HepG2 (cell line): Measurements from ENCODE around the gene GPD1. TPM values are rescaled to one million over a fixed set of nuclear protein-coding genes. Genes with fewer than 3 reads are reported as not detected.

Experiments used
- DNMT3B ChIP-seq: conservative IDR thresholded peaks from 2 replicates; pipeline ENCODE4 v1.6.1; 2016; ENCODE audit warnings: missing biosample characterization, control low read depth
- DPF2 ChIP-seq: sonication (generic); formaldehyde crosslinking; IDR thresholded peaks from 2 replicates; pipeline ENCODE4 v1.4.0; 2020; ENCODE audit warnings: mild to moderate bottlenecking, low read depth, missing genetic modification reagents, borderline replicate concordance
- EZH2 ChIP-seq: conservative IDR thresholded peaks from 2 replicates; pipeline ENCODE4 v1.6.1; 2012; ENCODE audit warnings: mild to moderate bottlenecking, low read depth, low read length, moderate library complexity
- JARID2 ChIP-seq: sonication (generic); formaldehyde crosslinking; IDR thresholded peaks from 2 replicates; pipeline ENCODE4 v1.8.1; 2023; ENCODE audit warnings: missing genetic modification reagents, inconsistent platforms; ENCODE audit not compliant: insufficient replicate concordance
- KAT2B ChIP-seq: fragments of 150-350 bp; IDR thresholded peaks from 2 replicates; pipeline ENCODE4 v1.6.1; 2014; ENCODE audit warnings: low read depth, low read length, borderline replicate concordance
- MAFF ChIP-seq: IDR thresholded peaks from 2 replicates; pipeline ENCODE4 v1.6.1; 2011; ENCODE audit warnings: low read depth, low read length, improper control_type of control experiment
- MED8 ChIP-seq: sonication (generic); formaldehyde crosslinking; IDR thresholded peaks from 2 replicates; pipeline ENCODE4 v1.8.1; 2023; ENCODE audit warnings: mild to moderate bottlenecking, missing genetic modification reagents; ENCODE audit not compliant: insufficient replicate concordance
- NFYB ChIP-seq: sonication (generic); formaldehyde crosslinking; IDR thresholded peaks from 2 replicates; pipeline ENCODE4 v1.4.0; 2020; ENCODE audit warnings: missing genetic modification reagents
- PHF21A ChIP-seq: sonication (generic); formaldehyde crosslinking; IDR thresholded peaks from 2 replicates; pipeline ENCODE4 v1.5.0; 2020; ENCODE audit warnings: mild to moderate bottlenecking, missing genetic modification reagents
- PHF8 ChIP-seq: sonication (generic); formaldehyde crosslinking; IDR thresholded peaks from 2 replicates; pipeline ENCODE4 v1.5.0; 2020; ENCODE audit warnings: missing genetic modification reagents
- SALL2 ChIP-seq: sonication (generic); formaldehyde crosslinking; IDR thresholded peaks from 2 replicates; pipeline ENCODE4 v1.8.1; 2023; ENCODE audit warnings: mild to moderate bottlenecking, missing genetic modification reagents, inconsistent platforms
- SP1 ChIP-seq, 2 experiments: fragments of 450-650 bp in 1 of 2; sonication (generic) in 1 of 2; formaldehyde crosslinking in 1 of 2; IDR thresholded peaks; 2 replicates each; pipeline versions ENCODE4 v1.4.0 to v1.6.1; 2016 to 2020; ENCODE audit warnings: missing genetic modification reagents in 1 of 2
- ZKSCAN5 ChIP-seq: sonication (generic); formaldehyde crosslinking; IDR thresholded peaks from 2 replicates; pipeline ENCODE4 v1.5.1; 2020; ENCODE audit warnings: mild to moderate bottlenecking, missing genetic modification reagents
- ZNF143 ChIP-seq: sonication (generic); formaldehyde crosslinking; IDR thresholded peaks from 2 replicates; pipeline ENCODE4 v1.4.0; 2020; ENCODE audit warnings: missing genetic modification reagents
- ZNF207 ChIP-seq: fragments of 450-650 bp; IDR thresholded peaks from 2 replicates; pipeline ENCODE4 v1.6.1; 2016; ENCODE audit warnings: antibody characterized with exemption, borderline replicate concordance
- ZNF251 ChIP-seq: sonication (generic); formaldehyde crosslinking; IDR thresholded peaks from 2 replicates; pipeline ENCODE4 v1.9.0; 2021; ENCODE audit warnings: mild to moderate bottlenecking, missing genetic modification reagents
- ZNF335 ChIP-seq: sonication (generic); formaldehyde crosslinking; IDR thresholded peaks from 2 replicates; pipeline ENCODE4 v1.4.0; 2020; ENCODE audit warnings: missing genetic modification reagents
- ZNF451 ChIP-seq: sonication (generic); formaldehyde crosslinking; IDR thresholded peaks from 2 replicates; pipeline ENCODE4 v1.5.0; 2020; ENCODE audit warnings: mild to moderate bottlenecking, missing genetic modification reagents
- ZNF468 ChIP-seq: sonication (generic); formaldehyde crosslinking; IDR thresholded peaks from 2 replicates; pipeline ENCODE4 v1.8.0; 2022; ENCODE audit warnings: mild to moderate bottlenecking, moderate library complexity, missing genetic modification reagents
- ZNF616 ChIP-seq: sonication (generic); formaldehyde crosslinking; IDR thresholded peaks from 2 replicates; pipeline ENCODE4 v1.5.0; 2020; ENCODE audit warnings: low read depth, mild to moderate bottlenecking, missing genetic modification reagents
- ZNF883 ChIP-seq: sonication (generic); formaldehyde crosslinking; IDR thresholded peaks from 2 replicates; pipeline ENCODE4 v1.5.1; 2020; ENCODE audit warnings: mild to moderate bottlenecking, missing genetic modification reagents; ENCODE audit errors: not compliant biosample characterization
- polyA plus RNA-seq, 8 experiments: library from polyadenylated mRNA; depleted of rRNA in 3 of 8; stranded (reverse) in 7 of 8; unstranded in 1 of 8; fragments of >200 nt; fragmentation: Illumina TruSeq in 4 of 8; extraction: Trizol in 4 of 8; gene quantifications; 2 replicates each; pipeline versions ENCODE4 v1.2.1 to v1.2.3, GENCODE V29; 2011 to 2016; ENCODE audit warnings: low read depth in 4 of 8, missing spikeins in 1 of 8, mixed read lengths in 1 of 8; ENCODE audit not compliant: insufficient read depth in 1 of 8
- total RNA-seq, 5 experiments: library from RNA; depleted of rRNA; stranded (reverse); fragments of >200 nt; fragmentation: Illumina TruSeq; extraction: Trizol; gene quantifications; 2 replicates each; pipeline ENCODE4 v1.2.3, GENCODE V29; 2016; ENCODE audit warnings: low read depth in 1 of 5
- TF ChIP-seq, protein P1 (sequence below): IDR thresholded peaks from 2 replicates; pipeline ENCODE4 v1.6.1; 2016; ENCODE audit warnings: control low read depth
- TF ChIP-seq, protein P2 (sequence below): sonication (generic); formaldehyde crosslinking; IDR thresholded peaks from 2 replicates; pipeline ENCODE4 v1.4.0; 2020; ENCODE audit warnings: mild to moderate bottlenecking, missing genetic modification reagents
- TF ChIP-seq, protein P3 (sequence below): sonication (generic); formaldehyde crosslinking; IDR thresholded peaks from 2 replicates; pipeline ENCODE4 v1.8.1; 2023; ENCODE audit warnings: mild to moderate bottlenecking, missing genetic modification reagents
- TF ChIP-seq, protein P4 (sequence below): sonication (generic); formaldehyde crosslinking; IDR thresholded peaks from 2 replicates; pipeline ENCODE4 v1.4.0; 2020; ENCODE audit warnings: missing genetic modification reagents

GPD1 gene
- total and polyA plus RNA-seq, 2 of the 13 experiments (the other 11 are each of a cell fraction or from before 2014, with no cell fraction given), result 3.7 to 30.6 TPM

DNA sequence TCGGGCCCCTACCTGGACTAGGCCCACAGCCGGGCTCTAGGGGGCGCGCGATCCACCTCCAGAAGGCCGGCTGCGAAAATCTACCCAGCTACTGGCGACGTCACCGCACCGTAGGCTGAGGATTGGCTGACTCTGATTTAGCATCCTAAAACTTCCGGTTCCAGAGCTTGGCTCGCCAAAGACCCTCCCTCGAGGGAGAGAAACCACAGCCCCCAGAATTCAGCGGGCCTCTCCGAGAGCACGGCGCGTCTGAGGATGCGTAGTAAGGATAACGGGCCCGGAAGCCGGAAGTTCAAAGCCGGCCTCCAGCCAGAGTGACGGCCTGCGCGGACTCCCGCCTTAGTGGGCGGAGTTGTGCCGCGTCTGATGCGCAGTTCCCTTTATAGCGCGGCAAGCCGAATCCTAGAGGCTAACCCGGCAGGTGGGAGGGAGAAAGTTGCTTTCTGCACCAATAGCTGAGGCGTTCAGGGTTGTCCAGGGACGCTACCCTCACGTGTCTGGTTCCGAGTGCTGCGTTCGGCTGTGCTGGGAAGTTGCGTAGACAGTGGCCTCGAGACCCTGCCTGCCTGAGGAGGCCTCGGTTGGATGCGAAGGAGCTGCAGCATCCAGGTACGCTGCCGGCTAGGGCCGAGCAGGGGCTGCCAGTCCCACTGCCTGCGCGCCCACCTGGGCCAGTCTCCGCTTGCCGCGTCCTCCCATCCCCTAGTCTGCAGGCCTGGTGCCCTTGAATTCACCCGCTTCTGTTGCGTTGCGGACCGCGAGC, 8.1 kb downstream of the GPD1 start, which contains the start of gene COX14 (continued):
- TF ChIP-seq ZNF883 (CRISPR knock-in tag) (peak; percentile 64), ZNF616 (peak; percentile 80; the same call in 1 of the 2 replicates), PHF8 (peak; percentile 83), ZNF251 (CRISPR knock-in tag) (no peak), JARID2 (CRISPR knock-in tag) (no peak), SP1 (IDR thresholded peaks at IDR 0.05) (no peak), SP1 (CRISPR knock-in tag; IDR thresholded peaks at IDR 0.05) (peak; percentile 42; the same call in 1 of the 2 replicates), ZNF143 (CRISPR knock-in tag) (peak; percentile 93), ZNF468 (peak; percentile 53; the same call in 1 of the 2 replicates), DNMT3B (CRISPR knock-in tag) (no peak), SALL2 (CRISPR knock-in tag) (0 out of 2 replicates have a peak, but pooled peaks have one; percentile 52), ZNF335 (CRISPR knock-in tag) (peak; percentile 42; the same call in 1 of the 2 replicates), MAFF (no peak), DPF2 (CRISPR knock-in tag) (no peak), NFYB (CRISPR knock-in tag) (peak; percentile 91), MED8 (CRISPR knock-in tag) (no peak), ZKSCAN5 (CRISPR knock-in tag) (peak; percentile 64; the same call in 1 of the 2 replicates), KAT2B (no peak), EZH2 (no peak), PHF21A (CRISPR knock-in tag) (peak; percentile 52; the same call in 1 of the 2 replicates), ZNF207 (no peak), ZNF451 (CRISPR knock-in tag) (0 out of 2 replicates have a peak, but pooled peaks have one; percentile 84)
- TF ChIP-seq, protein P1, sequence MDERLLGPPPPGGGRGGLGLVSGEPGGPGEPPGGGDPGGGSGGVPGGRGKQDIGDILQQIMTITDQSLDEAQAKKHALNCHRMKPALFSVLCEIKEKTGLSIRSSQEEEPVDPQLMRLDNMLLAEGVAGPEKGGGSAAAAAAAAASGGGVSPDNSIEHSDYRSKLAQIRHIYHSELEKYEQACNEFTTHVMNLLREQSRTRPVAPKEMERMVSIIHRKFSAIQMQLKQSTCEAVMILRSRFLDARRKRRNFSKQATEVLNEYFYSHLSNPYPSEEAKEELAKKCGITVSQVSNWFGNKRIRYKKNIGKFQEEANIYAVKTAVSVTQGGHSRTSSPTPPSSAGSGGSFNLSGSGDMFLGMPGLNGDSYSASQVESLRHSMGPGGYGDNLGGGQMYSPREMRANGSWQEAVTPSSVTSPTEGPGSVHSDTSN (CRISPR knock-in tag), result peak; percentile 74
- TF ChIP-seq, protein P2, sequence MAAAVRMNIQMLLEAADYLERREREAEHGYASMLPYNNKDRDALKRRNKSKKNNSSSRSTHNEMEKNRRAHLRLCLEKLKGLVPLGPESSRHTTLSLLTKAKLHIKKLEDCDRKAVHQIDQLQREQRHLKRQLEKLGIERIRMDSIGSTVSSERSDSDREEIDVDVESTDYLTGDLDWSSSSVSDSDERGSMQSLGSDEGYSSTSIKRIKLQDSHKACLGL (CRISPR knock-in tag), result peak; percentile 81; the same call in 1 of the 2 replicates
- TF ChIP-seq, protein P3, sequence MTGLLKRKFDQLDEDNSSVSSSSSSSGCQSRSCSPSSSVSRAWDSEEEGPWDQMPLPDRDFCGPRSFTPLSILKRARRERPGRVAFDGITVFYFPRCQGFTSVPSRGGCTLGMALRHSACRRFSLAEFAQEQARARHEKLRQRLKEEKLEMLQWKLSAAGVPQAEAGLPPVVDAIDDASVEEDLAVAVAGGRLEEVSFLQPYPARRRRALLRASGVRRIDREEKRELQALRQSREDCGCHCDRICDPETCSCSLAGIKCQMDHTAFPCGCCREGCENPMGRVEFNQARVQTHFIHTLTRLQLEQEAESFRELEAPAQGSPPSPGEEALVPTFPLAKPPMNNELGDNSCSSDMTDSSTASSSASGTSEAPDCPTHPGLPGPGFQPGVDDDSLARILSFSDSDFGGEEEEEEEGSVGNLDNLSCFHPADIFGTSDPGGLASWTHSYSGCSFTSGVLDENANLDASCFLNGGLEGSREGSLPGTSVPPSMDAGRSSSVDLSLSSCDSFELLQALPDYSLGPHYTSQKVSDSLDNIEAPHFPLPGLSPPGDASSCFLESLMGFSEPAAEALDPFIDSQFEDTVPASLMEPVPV (CRISPR knock-in tag), result peak; percentile 90
- TF ChIP-seq, protein P4, sequence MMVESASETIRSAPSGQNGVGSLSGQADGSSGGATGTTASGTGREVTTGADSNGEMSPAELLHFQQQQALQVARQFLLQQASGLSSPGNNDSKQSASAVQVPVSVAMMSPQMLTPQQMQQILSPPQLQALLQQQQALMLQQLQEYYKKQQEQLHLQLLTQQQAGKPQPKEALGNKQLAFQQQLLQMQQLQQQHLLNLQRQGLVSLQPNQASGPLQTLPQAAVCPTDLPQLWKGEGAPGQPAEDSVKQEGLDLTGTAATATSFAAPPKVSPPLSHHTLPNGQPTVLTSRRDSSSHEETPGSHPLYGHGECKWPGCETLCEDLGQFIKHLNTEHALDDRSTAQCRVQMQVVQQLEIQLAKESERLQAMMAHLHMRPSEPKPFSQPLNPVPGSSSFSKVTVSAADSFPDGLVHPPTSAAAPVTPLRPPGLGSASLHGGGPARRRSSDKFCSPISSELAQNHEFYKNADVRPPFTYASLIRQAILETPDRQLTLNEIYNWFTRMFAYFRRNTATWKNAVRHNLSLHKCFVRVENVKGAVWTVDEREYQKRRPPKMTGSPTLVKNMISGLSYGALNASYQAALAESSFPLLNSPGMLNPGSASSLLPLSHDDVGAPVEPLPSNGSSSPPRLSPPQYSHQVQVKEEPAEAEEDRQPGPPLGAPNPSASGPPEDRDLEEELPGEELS, result no peak
